ENCODE measurements around the gene PTCD1.

The PTCD1 gene

GRCh38 chr7:99375070-99375807, 63.4 kb downstream of the PTCD1 start:
- Histone ChIP-seq H2BK120ac (ENCODE audit: low read depth, low read length) (peak overlapping the region; percentile 93), H3K9me3 (ENCODE audit: control insufficient read depth, low read length) (no peaks in the 10 kb centered on the region), H3K23ac (ENCODE audit: low read length in 2 of 2) (no peak overlapping the region), H2AFZ (ENCODE audit: low read depth, low read length) (no peak overlapping the region), H3K4me1 (ENCODE audit: control insufficient read depth, insufficient read depth, low read depth, low read length) (peaks cover 30% of the 10 kb centered on the region), H3K4me3 (ENCODE audit: insufficient read depth in 1 of 2, low read depth in 1 of 2, low read length in 2 of 2) (peak overlapping the region; percentile 84 to 89), H3K4ac (ENCODE audit: low read depth in 1 of 2, low read length in 2 of 2) (peak overlapping the region; percentile 79 to 97), H2BK12ac (ENCODE audit: low read length in 2 of 2) (no peak overlapping the region), H3K36me3 (ENCODE audit: control insufficient read depth in 1 of 2, insufficient read depth in 2 of 2, low read depth in 1 of 2, low read length in 2 of 2) (peaks cover 17 to 30% of the 10 kb centered on the region in 2 experiments), H4K91ac (ENCODE audit: low read length) (peak overlapping the region; percentile 83), H3K27me3 (ENCODE audit: control insufficient read depth in 1 of 2, insufficient read depth in 1 of 2, low read length in 2 of 2) (no peaks in the 10 kb centered on the region), H3K18ac (ENCODE audit: low read depth in 1 of 2, low read length in 2 of 2) (peak overlapping the region; percentile 91 to 98), H3K27ac (ENCODE audit: low read length, poor library complexity, severe bottlenecking) (peak overlapping the region; percentile 17), H2BK5ac (ENCODE audit: low read depth, low read length, poor library complexity, severe bottlenecking) (no peak overlapping the region), H3K79me1 (replicated peaks; ENCODE audit: low read length, poor library complexity, severe bottlenecking) (peaks cover 8% of the 10 kb centered on the region), H3K14ac (ENCODE audit: low read length in 2 of 2) (peak overlapping the region; percentile 83 to 88), H3K4me2 (ENCODE audit: low read length, poor library complexity, severe bottlenecking) (peak overlapping the region; percentile 70), H4K8ac (ENCODE audit: low read length) (peak overlapping the region; percentile 48), H2AK5ac (ENCODE audit: low read length, severe bottlenecking) (no peak overlapping the region), H3K9ac (ENCODE audit: low read length) (peak overlapping the region; percentile 74), H2BK15ac (ENCODE audit: low read depth, poor library complexity, severe bottlenecking) (peak overlapping the region; percentile 67)
- WGBS: 8% methylated on average over 47 of the region's 58 CpGs
- peak; percentile 70 for DNase-seq

GRCh38 chr7:99374111-99375064, 64.2 kb downstream of the PTCD1 start, which contains the start of gene ARPC1B:
Gene ARPC1B, plus strand, starts transcription at chr7:99374730. Its CDS starts 10,985 bp downstream, at chr7:99385715.
- H2AFZ ChIP-seq (ENCODE audit: low read depth, low read length): peak within 1 kb of the TSS; percentile 78
- peak within 1 kb of the TSS; percentile 93 for H2BK120ac ChIP-seq (ENCODE audit: low read depth, low read length)
- under 1% methylated on average over 80 of the region's 95 CpGs for WGBS

GRCh38 chr7:99373091-99374066, 65.2 kb downstream of the PTCD1 start:
- no peaks in the 10 kb centered on the region for H3K9me3 ChIP-seq (ENCODE audit: control insufficient read depth, low read length)
- peak overlapping the region in 1 of 2 experiments; percentile 45 for H2BK12ac ChIP-seq (ENCODE audit: low read length in 2 of 2)
- H3K18ac ChIP-seq (ENCODE audit: low read depth in 1 of 2, low read length in 2 of 2): peak overlapping the region; percentile 77 to 94
- H3K27ac ChIP-seq (ENCODE audit: low read length, poor library complexity, severe bottlenecking): peak overlapping the region; percentile 31
- H3K23ac ChIP-seq (ENCODE audit: low read length in 2 of 2): no peak overlapping the region
- H3K4me2 ChIP-seq (ENCODE audit: low read length, poor library complexity, severe bottlenecking): peak overlapping the region; percentile 98
- H3K4me3 ChIP-seq (ENCODE audit: insufficient read depth in 1 of 2, low read depth in 1 of 2, low read length in 2 of 2): peak overlapping the region; percentile 84 to 89
- no peak overlapping the region for H2BK5ac ChIP-seq (ENCODE audit: low read depth, low read length, poor library complexity, severe bottlenecking)
- peak overlapping the region; percentile 65 for H2AK5ac ChIP-seq (ENCODE audit: low read length, severe bottlenecking)
- H3K4me1 ChIP-seq (ENCODE audit: control insufficient read depth, insufficient read depth, low read depth, low read length): peaks cover 24% of the 10 kb centered on the region
- WGBS: 89% methylated on average over 40 of the region's 41 CpGs
- peaks cover 19 to 30% of the 10 kb centered on the region in 2 experiments for H3K36me3 ChIP-seq (ENCODE audit: control insufficient read depth in 1 of 2, insufficient read depth in 2 of 2, low read depth in 1 of 2, low read length in 2 of 2)
- no peak for DNase-seq
- H2BK120ac ChIP-seq (ENCODE audit: low read depth, low read length): no peak overlapping the region
- no peak overlapping the region for H3K14ac ChIP-seq (ENCODE audit: low read length in 2 of 2)
- H3K9ac ChIP-seq (ENCODE audit: low read length): peak overlapping the region; percentile 82
- H2AFZ ChIP-seq (ENCODE audit: low read depth, low read length): peak overlapping the region; percentile 78
- H4K8ac ChIP-seq (ENCODE audit: low read length): peak overlapping the region; percentile 93
- no peak overlapping the region for H4K91ac ChIP-seq (ENCODE audit: low read length)
- H2BK15ac ChIP-seq (ENCODE audit: low read depth, poor library complexity, severe bottlenecking): no peak overlapping the region
- H3K27me3 ChIP-seq (ENCODE audit: control insufficient read depth in 1 of 2, insufficient read depth in 1 of 2, low read length in 2 of 2): no peaks in the 10 kb centered on the region
- H3K4ac ChIP-seq (ENCODE audit: low read depth in 1 of 2, low read length in 2 of 2): peak overlapping the region; percentile 71 to 94
- peaks cover 6% of the 10 kb centered on the region for H3K79me1 ChIP-seq (replicated peaks; ENCODE audit: low read length, poor library complexity, severe bottlenecking)

More at GRCh38 chr7:99374111-99375064, 64.2 kb downstream of the PTCD1 start, which contains the start of gene ARPC1B:
- Histone ChIP-seq H3K4me1 (ENCODE audit: control insufficient read depth, insufficient read depth, low read depth, low read length) (peaks cover 23% of the 10 kb centered on the region), H3K14ac (ENCODE audit: low read length in 2 of 2) (peak within 1 kb of the TSS; percentile 83 to 88), H3K27me3 (ENCODE audit: control insufficient read depth in 1 of 2, insufficient read depth in 1 of 2, low read length in 2 of 2) (no peaks in the 10 kb centered on the region), H3K79me1 (replicated peaks; ENCODE audit: low read length, poor library complexity, severe bottlenecking) (peaks cover 6% of the 10 kb centered on the region), H4K91ac (ENCODE audit: low read length) (peak within 1 kb of the TSS; percentile 87), H3K9ac (ENCODE audit: low read length) (peak within 1 kb of the TSS; percentile 82), H4K8ac (ENCODE audit: low read length) (peak within 1 kb of the TSS; percentile 93), H2BK15ac (ENCODE audit: low read depth, poor library complexity, severe bottlenecking) (peak within 1 kb of the TSS; percentile 96), H3K36me3 (ENCODE audit: control insufficient read depth in 1 of 2, insufficient read depth in 2 of 2, low read depth in 1 of 2, low read length in 2 of 2) (peaks cover 17 to 30% of the 10 kb centered on the region in 2 experiments), H2BK5ac (ENCODE audit: low read depth, low read length, poor library complexity, severe bottlenecking) (peak within 1 kb of the TSS; percentile 26), H3K27ac (ENCODE audit: low read length, poor library complexity, severe bottlenecking) (peak within 1 kb of the TSS; percentile 25), H2AK5ac (ENCODE audit: low read length, severe bottlenecking) (peak within 1 kb of the TSS; percentile 65), H3K4me3 (ENCODE audit: insufficient read depth in 1 of 2, low read depth in 1 of 2, low read length in 2 of 2) (peak within 1 kb of the TSS; percentile 84 to 89), H3K18ac (ENCODE audit: low read depth in 1 of 2, low read length in 2 of 2) (peak within 1 kb of the TSS; percentile 91 to 98), H3K23ac (ENCODE audit: low read length in 2 of 2) (peak within 1 kb of the TSS in 1 of 2 experiments; percentile 80), H2BK12ac (ENCODE audit: low read length in 2 of 2) (peak within 1 kb of the TSS in 1 of 2 experiments; percentile 45), H3K9me3 (ENCODE audit: control insufficient read depth, low read length) (no peaks in the 10 kb centered on the region), H3K4ac (ENCODE audit: low read depth in 1 of 2, low read length in 2 of 2) (peak within 1 kb of the TSS; percentile 80 to 97), H3K4me2 (ENCODE audit: low read length, poor library complexity, severe bottlenecking) (peak within 1 kb of the TSS; percentile 98)
- peak; percentile 76 for DNase-seq
